AG09309 (cell line): ENCODE data around the gene CCDC110.

ENCODE experiments used
- DNase-seq: peaks from one replicate; pipeline ENCODE4 v3.0.0-alpha.2; 2010; ENCODE audit warnings: low read depth
- H3K4me3 ChIP-seq: 2 replicates; pipeline ENCODE4 v1.5.1; 2011; ENCODE audit warnings: mild to moderate bottlenecking, low read depth, low read length, moderate library complexity; ENCODE audit not compliant: control insufficient read depth
- CTCF ChIP-seq: IDR thresholded peaks from 2 replicates; pipeline ENCODE4 v1.5.1; 2011; ENCODE audit warnings: mild to moderate bottlenecking, low read depth, low read length, inconsistent platforms; ENCODE audit not compliant: insufficient read depth, control insufficient read depth; ENCODE audit errors: missing control alignments

Gene CCDC110

GRCh38 chr4:185473247-185473646 is 1.7 kb upstream of the CCDC110 start:
- TF ChIP-seq CTCF = no peak
- H3K4me3 ChIP-seq = no peak overlapping the region
- DNase-seq = no peak

- no peak for DNase-seq
- TF ChIP-seq CTCF = no peak
- peak overlapping the region; percentile 80 for H3K4me3 ChIP-seq
These were observed 590 bp upstream of the CCDC110 start for GRCh38 chr4:185472103-185472542.

GRCh38 chr4:185470501-185471195 is 885 bp downstream of the CCDC110 start:
- peak overlapping the region; percentile 55 for H3K4me3 ChIP-seq
- no peak for DNase-seq
- TF ChIP-seq CTCF = no peak

- DNase-seq = no peak
- no peak overlapping the region for H3K4me3 ChIP-seq
These were observed 1.9 kb downstream of the CCDC110 start for GRCh38 chr4:185469580-185470154.

GRCh38 chr4:185468999-185469398 is 2.5 kb downstream of the CCDC110 start:
- H3K4me3 ChIP-seq = no peak overlapping the region
- TF ChIP-seq CTCF = no peak
- no peak for DNase-seq

More at GRCh38 chr4:185469580-185470154, 1.9 kb downstream of the CCDC110 start:
- TF ChIP-seq CTCF = no peak

GRCh38 chr4:185467991-185468390 is 3.5 kb downstream of the CCDC110 start:
- no peak for TF ChIP-seq CTCF
- no peak overlapping the region for H3K4me3 ChIP-seq
- DNase-seq = no peak
